Measurements from ENCODE around the gene ADRA2B. TPM values are rescaled to one million over a fixed set of nuclear protein-coding genes. Genes with fewer than 3 reads are reported as not detected.
A peak's percentile ranks its signal among the peaks of the same experiment; 100 is the strongest.
"Not testable (repeated sequence)": the region's sequence is repeated elsewhere in the genome, so short reads cannot be mapped to it uniquely, and the experiment has no call there.

ADRA2B gene
- total RNA-seq, 1 experiment from 2014 or later = 0.47 TPM

DNA sequence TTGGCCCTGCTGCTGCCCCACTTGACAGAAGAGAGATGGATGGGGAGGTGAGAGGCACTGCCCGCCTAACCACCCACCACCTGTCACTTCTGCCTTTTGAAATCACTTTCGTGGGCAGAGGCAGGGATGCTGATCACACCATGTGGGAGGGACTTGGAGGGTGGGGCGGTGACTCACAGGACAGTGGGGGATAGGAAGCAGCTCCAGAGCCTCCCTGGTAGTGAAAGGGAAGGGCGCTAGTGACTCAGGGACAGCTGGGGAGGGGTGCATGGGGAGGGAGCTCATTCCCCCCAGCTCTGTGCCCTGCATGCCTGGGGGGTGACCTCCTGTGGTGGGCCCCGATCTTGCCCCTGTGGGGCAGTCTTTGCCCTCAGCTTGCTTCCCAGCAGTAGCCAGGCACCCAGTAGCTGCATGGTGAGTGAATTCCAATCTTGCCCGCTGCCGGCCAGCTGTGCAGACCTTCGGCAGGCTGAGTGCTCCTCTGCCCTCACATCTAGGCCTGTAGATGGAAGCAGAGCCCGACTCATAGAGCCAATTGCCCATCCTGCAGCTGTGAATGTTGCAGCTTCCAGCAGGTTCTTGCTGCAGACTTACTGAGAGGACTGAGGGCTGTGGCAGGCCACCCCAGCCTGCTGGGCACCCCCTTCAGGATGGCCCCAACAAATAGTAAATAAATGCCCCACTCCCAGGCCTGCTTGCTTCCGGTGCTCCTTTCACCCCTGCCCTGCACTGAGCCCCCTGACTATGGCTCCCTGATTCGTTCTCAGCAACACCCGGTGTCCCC is 53.1 kb downstream of the ADRA2B start:
- BruUV-seq (replicated peaks); RAD21 ChIA-PET (ENCODE audit: low non-redundant PET in 1 of 2, low total read pairs in 2 of 2, uncharacterized antibody in 2 of 2, unreplicated experiment in 2 of 2); H4K20me1 ChIP-seq (ENCODE audit: insufficient read depth); H3K4me1 ChIP-seq (ENCODE audit: control insufficient read depth in 1 of 2, insufficient read depth in 2 of 2, low read length in 2 of 2); H3K27me3 ChIP-seq (ENCODE audit: insufficient read depth, low read length); H3K9me3 ChIP-seq (ENCODE audit: control insufficient read depth in 1 of 2, insufficient read depth in 1 of 2, low read depth in 1 of 2, low read length in 2 of 2); intact Hi-C loops (cut with micrococcal nuclease); H3K36me3 ChIP-seq (ENCODE audit: control insufficient read depth in 1 of 2, insufficient read depth in 2 of 2, low read length in 2 of 2); H3K9ac ChIP-seq (ENCODE audit: low read length); H3K79me2 ChIP-seq (ENCODE audit: insufficient read depth, low read length); POLR2A ChIA-PET; H3K9me2 ChIP-seq (ENCODE audit: insufficient read depth); H3K4me3 ChIP-seq (replicated peaks in 1 of 2; ENCODE audit: low read depth in 1 of 2, low read length in 2 of 2); H3K27ac ChIP-seq (ENCODE audit: low read depth, low read length); H2AFZ ChIP-seq (ENCODE audit: low read depth, low read length, poor library complexity, severe bottlenecking); CTCF ChIA-PET: not testable (repeated sequence)
- TF ChIP-seq FOSL1 (IDR thresholded peaks at IDR 0.05; ENCODE audit: low read depth) (0 out of 2 replicates have a peak, but pooled peaks have one; percentile 27), RAD21 (IDR thresholded peaks at IDR 0.05; ENCODE audit: low read depth) (peak; percentile 62), CTCF (IDR thresholded peaks at IDR 0.05 in 2 of 3, conservative IDR thresholded peaks at IDR 0.05 in 1 of 3; ENCODE audit: borderline replicate concordance in 1 of 3, insufficient read depth in 1 of 3, low read depth in 2 of 3, low read length in 2 of 3) (peak; percentile 22 to 31 (median 30); a peak in 4 of 6 replicates)
- ATAC-seq (peak; percentile 93), DNase-seq (ENCODE audit: low read depth, low spot score) (peak; percentile 21)
- peak overlapping the region; percentile 61 for H3K4me2 ChIP-seq (ENCODE audit: low read length)

Other genes starting within 250 kb of the ADRA2B start
- 17.7 TPM for gene ANKRD36C, start 124.7 kb downstream of the ADRA2B start, total RNA-seq (2021; ENCODE audit: unreplicated experiment)
- 54.2 TPM for gene GPAT2, start 81.7 kb downstream of the ADRA2B start, total RNA-seq (2021; ENCODE audit: unreplicated experiment)
- gene ASTL, start 21.9 kb upstream of the ADRA2B start, total RNA-seq (2021; ENCODE audit: unreplicated experiment) = 0.34 TPM
- 24.5 TPM for gene DUSP2, start 28.9 kb upstream of the ADRA2B start, total RNA-seq (2021; ENCODE audit: unreplicated experiment)
- 160 TPM for gene STARD7, start 92.3 kb upstream of the ADRA2B start, total RNA-seq (2021; ENCODE audit: unreplicated experiment)
- 25.3 TPM for gene TMEM127, start 149.4 kb upstream of the ADRA2B start, total RNA-seq (2021; ENCODE audit: unreplicated experiment)
- gene CIAO1, start 149.7 kb upstream of the ADRA2B start, total RNA-seq (2021; ENCODE audit: unreplicated experiment) = 76.8 TPM
- gene SNRNP200, start 189.0 kb upstream of the ADRA2B start, total RNA-seq (2021; ENCODE audit: unreplicated experiment) = 202 TPM
- 12.4 TPM for gene ITPRIPL1, start 208.7 kb upstream of the ADRA2B start, total RNA-seq (2021; ENCODE audit: unreplicated experiment)
- gene NCAPH, start 219.2 kb upstream of the ADRA2B start, total RNA-seq (2021; ENCODE audit: unreplicated experiment) = 64.1 TPM

Measured in HCT116 (cell line).